Activated naive CD4-positive, alpha-beta T cell treated with anti-CD3 and anti-CD28 coated beads, Interleukin-2, amount 10 ng/mL, durations not matched to agents 7 days and 5 days (primary cell): ENCODE results near the gene VASN.
A peak's percentile ranks its signal among the peaks of the same experiment; 100 is the strongest.

Source experiments
- CTCF ChIA-PET: fragments of 350-600 bp; sonication (Branson Sonifier 250); formaldehyde crosslinking; loops from one replicate; lab custom pipeline; 2021; ENCODE audit warnings: antibody characterized with exemption; lab: Charles Lee
- DNase-seq: peaks from one replicate; pipeline ENCODE4 v3.0.0-alpha.2; 2020
- H3K27ac Mint-ChIP-seq: one replicate; pipeline ENCODE4 v1.8.0; 2021; ENCODE audit warnings: mild to moderate bottlenecking, moderate library complexity, mixed read lengths
- H3K27me3 Mint-ChIP-seq: one replicate; pipeline ENCODE4 v1.8.0; 2021; ENCODE audit warnings: mild to moderate bottlenecking, mixed read lengths
- H3K36me3 Mint-ChIP-seq: one replicate; pipeline ENCODE4 v1.8.0; 2021; ENCODE audit warnings: mixed read lengths
- H3K4me1 Mint-ChIP-seq: one replicate; pipeline ENCODE4 v1.8.0; 2021; ENCODE audit warnings: mixed read lengths
- H3K4me3 Mint-ChIP-seq: one replicate; pipeline ENCODE4 v1.8.0; 2021; ENCODE audit warnings: mild to moderate bottlenecking, moderate library complexity, mixed read lengths
- H3K9me3 Mint-ChIP-seq: one replicate; pipeline ENCODE4 v1.8.0; 2021; ENCODE audit warnings: mixed read lengths

Gene VASN

GRCh38 chr16:4376893-4377572, 5.4 kb downstream of the VASN start:
- peaks cover 5% of the 10 kb centered on the region for H3K36me3 Mint-ChIP-seq
- no peaks in the 10 kb centered on the region for H3K27me3 Mint-ChIP-seq
- DNase-seq: no peak
- no peak overlapping the region for H3K4me3 Mint-ChIP-seq
- H3K9me3 Mint-ChIP-seq: no peaks in the 10 kb centered on the region
- H3K27ac Mint-ChIP-seq: no peak overlapping the region
- CTCF ChIA-PET: no interaction called here
- H3K4me1 Mint-ChIP-seq: peaks cover 11% of the 10 kb centered on the region

- no peaks in the 10 kb centered on the region for H3K9me3 Mint-ChIP-seq
- H3K27ac Mint-ChIP-seq: no peak overlapping the region
- DNase-seq: no peak
- CTCF ChIA-PET: no interaction called here
- H3K36me3 Mint-ChIP-seq: peaks cover 5% of the 10 kb centered on the region
- no peak overlapping the region for H3K4me3 Mint-ChIP-seq
- no peaks in the 10 kb centered on the region for H3K27me3 Mint-ChIP-seq
- H3K4me1 Mint-ChIP-seq: peaks cover 4% of the 10 kb centered on the region
These were observed 6.0 kb downstream of the VASN start for GRCh38 chr16:4377573-4378154.

- no peak for DNase-seq
- no peak overlapping the region for H3K4me3 Mint-ChIP-seq
- CTCF ChIA-PET: no interaction called here
These were observed 6.6 kb downstream of the VASN start for GRCh38 chr16:4378161-4378666.

GRCh38 chr16:4378999-4379690, 7.5 kb downstream of the VASN start:
- no peak for DNase-seq
- H3K4me1 Mint-ChIP-seq: no peaks in the 10 kb centered on the region
- H3K36me3 Mint-ChIP-seq: peaks cover 6% of the 10 kb centered on the region
- CTCF ChIA-PET: no interaction called here
- no peaks in the 10 kb centered on the region for H3K9me3 Mint-ChIP-seq
- H3K27me3 Mint-ChIP-seq: no peaks in the 10 kb centered on the region
- no peak overlapping the region for H3K4me3 Mint-ChIP-seq
- H3K27ac Mint-ChIP-seq: no peak overlapping the region

More at GRCh38 chr16:4378161-4378666, 6.6 kb downstream of the VASN start:
- Mint-ChIP-seq H3K4me1 (no peaks in the 10 kb centered on the region), H3K27ac (no peak overlapping the region), H3K27me3 (no peaks in the 10 kb centered on the region), H3K9me3 (no peaks in the 10 kb centered on the region), H3K36me3 (peaks cover 5% of the 10 kb centered on the region)

GRCh38 chr16:4380119-4381063, 8.7 kb downstream of the VASN start:
- Mint-ChIP-seq H3K4me1 (no peaks in the 10 kb centered on the region), H3K36me3 (peaks cover 10% of the 10 kb centered on the region), H3K4me3 (no peak overlapping the region), H3K9me3 (no peaks in the 10 kb centered on the region), H3K27me3 (no peaks in the 10 kb centered on the region), H3K27ac (no peak overlapping the region)
- DNase-seq: no peak
- CTCF ChIA-PET: no interaction called here

GRCh38 chr16:4381072-4381934, 9.7 kb downstream of the VASN start:
- peaks cover 10% of the 10 kb centered on the region for H3K36me3 Mint-ChIP-seq
- no peak overlapping the region for H3K4me3 Mint-ChIP-seq
- no peaks in the 10 kb centered on the region for H3K4me1 Mint-ChIP-seq

GRCh38 chr16:4381935-4382794, 10.5 kb downstream of the VASN start:
- no peak overlapping the region for H3K4me3 Mint-ChIP-seq
- no peaks in the 10 kb centered on the region for H3K4me1 Mint-ChIP-seq
- no peak overlapping the region for H3K27ac Mint-ChIP-seq
- CTCF ChIA-PET: no interaction called here
- H3K36me3 Mint-ChIP-seq: peaks cover 16% of the 10 kb centered on the region
- no peaks in the 10 kb centered on the region for H3K9me3 Mint-ChIP-seq
- H3K27me3 Mint-ChIP-seq: no peaks in the 10 kb centered on the region
- DNase-seq: no peak

More at GRCh38 chr16:4381072-4381934, 9.7 kb downstream of the VASN start:
- no peak overlapping the region for H3K27ac Mint-ChIP-seq
- no peaks in the 10 kb centered on the region for H3K27me3 Mint-ChIP-seq
- DNase-seq: no peak
- CTCF ChIA-PET: no interaction called here
- no peaks in the 10 kb centered on the region for H3K9me3 Mint-ChIP-seq

GRCh38 chr16:4382795-4383357, 11.2 kb downstream of the VASN start:
- CTCF ChIA-PET: no interaction called here
- Mint-ChIP-seq H3K27ac (peak overlapping the region; percentile 60), H3K4me1 (no peaks in the 10 kb centered on the region), H3K36me3 (peaks cover 16% of the 10 kb centered on the region), H3K9me3 (no peaks in the 10 kb centered on the region), H3K27me3 (no peaks in the 10 kb centered on the region), H3K4me3 (no peak overlapping the region)
- DNase-seq: no peak

- no peaks in the 10 kb centered on the region for H3K9me3 Mint-ChIP-seq
- no peak for DNase-seq
- no peak overlapping the region for H3K4me3 Mint-ChIP-seq
- CTCF ChIA-PET: no interaction called here
- no peaks in the 10 kb centered on the region for H3K27me3 Mint-ChIP-seq
- no peak overlapping the region for H3K27ac Mint-ChIP-seq
- no peaks in the 10 kb centered on the region for H3K4me1 Mint-ChIP-seq
- H3K36me3 Mint-ChIP-seq: peaks cover 17% of the 10 kb centered on the region
These were observed 12.2 kb downstream of the VASN start for GRCh38 chr16:4383591-4384444.

GRCh38 chr16:4384509-4384942, 12.9 kb downstream of the VASN start:
- H3K36me3 Mint-ChIP-seq: peaks cover 19% of the 10 kb centered on the region
- CTCF ChIA-PET: no interaction called here
- H3K27me3 Mint-ChIP-seq: no peaks in the 10 kb centered on the region
- no peak overlapping the region for H3K4me3 Mint-ChIP-seq
- H3K9me3 Mint-ChIP-seq: no peaks in the 10 kb centered on the region
- no peaks in the 10 kb centered on the region for H3K4me1 Mint-ChIP-seq
- no peak overlapping the region for H3K27ac Mint-ChIP-seq
- no peak for DNase-seq

GRCh38 chr16:4385066-4385788, 13.6 kb downstream of the VASN start:
- CTCF ChIA-PET: interaction anchor here (0.8 kb wide), 1 partner anchor 18 kb away, joined by 3 read pairs; no protein-coding TSS in a partner anchor
- Mint-ChIP-seq H3K4me1 (no peaks in the 10 kb centered on the region), H3K36me3 (peaks cover 24% of the 10 kb centered on the region), H3K9me3 (no peaks in the 10 kb centered on the region), H3K27ac (no peak overlapping the region), H3K4me3 (no peak overlapping the region), H3K27me3 (no peaks in the 10 kb centered on the region)
- no peak for DNase-seq
